GM21717 (cell line): ENCODE data around the gene PIGN.
"Not testable (repeated sequence)": the region's sequence is repeated elsewhere in the genome, so short reads cannot be mapped to it uniquely, and the experiment has no call there.

Experiments used
- ATAC-seq: cut with Tn5 transposase; IDR thresholded peaks from one replicate; pipeline ENCODE4 v1.9.1; 2021; ENCODE audit warnings: mild to moderate bottlenecking, moderate library complexity; ENCODE audit not compliant: unreplicated experiment

Gene PIGN

GRCh38 chr18:62066102-62066818 lies 120.6 kb downstream of the PIGN start:
- no peak for ATAC-seq

DNA sequence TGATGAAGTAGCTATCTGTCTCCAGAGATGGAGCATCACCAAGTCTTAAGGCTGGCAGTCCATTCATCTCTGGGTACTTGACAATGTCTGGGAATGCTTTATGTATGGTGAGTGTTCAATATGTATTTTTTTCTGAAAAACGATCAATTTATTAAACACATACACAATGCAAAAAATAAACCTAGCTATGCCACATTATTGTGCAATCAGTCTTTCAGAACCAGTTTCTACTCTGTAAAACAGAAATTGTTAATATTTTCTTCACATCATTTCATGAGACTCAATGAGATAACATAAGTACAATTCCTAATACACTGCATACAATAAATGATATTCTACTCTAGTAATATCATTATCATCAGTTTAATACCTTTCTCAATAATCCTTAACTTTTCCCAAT lies 122.5 kb downstream of the PIGN start:
- ATAC-seq: no peak

GRCh38 chr18:62061821-62062478 lies 124.9 kb downstream of the PIGN start:
- no peak for ATAC-seq

- ATAC-seq: no peak
These were observed 126.0 kb downstream of the PIGN start for GRCh38 chr18:62060820-62061219.

- ATAC-seq: no peak
These were observed 131.8 kb downstream of the PIGN start for GRCh38 chr18:62054929-62055498.

GRCh38 chr18:62048279-62048678 lies 138.6 kb downstream of the PIGN start:
- no peak for ATAC-seq

DNA sequence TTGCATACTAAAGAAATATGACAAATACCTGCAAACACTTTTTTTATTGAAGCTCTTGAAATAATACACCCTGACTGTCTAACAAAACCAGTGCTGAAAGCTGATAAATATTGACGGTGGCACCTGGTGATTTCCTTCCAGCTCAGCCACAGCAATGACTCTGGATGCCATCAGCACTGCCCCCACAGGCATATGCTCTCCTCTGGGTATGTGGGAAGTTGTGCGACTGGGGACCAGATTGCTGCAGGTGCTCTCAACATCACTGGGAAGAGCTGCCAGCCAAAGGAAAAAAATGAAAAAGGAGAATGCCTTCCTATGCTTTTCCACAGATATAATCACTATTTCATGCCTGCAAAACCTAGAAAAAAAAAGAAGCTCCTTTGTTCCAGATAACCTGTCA lies 141.5 kb downstream of the PIGN start:
- ATAC-seq: no peak

DNA sequence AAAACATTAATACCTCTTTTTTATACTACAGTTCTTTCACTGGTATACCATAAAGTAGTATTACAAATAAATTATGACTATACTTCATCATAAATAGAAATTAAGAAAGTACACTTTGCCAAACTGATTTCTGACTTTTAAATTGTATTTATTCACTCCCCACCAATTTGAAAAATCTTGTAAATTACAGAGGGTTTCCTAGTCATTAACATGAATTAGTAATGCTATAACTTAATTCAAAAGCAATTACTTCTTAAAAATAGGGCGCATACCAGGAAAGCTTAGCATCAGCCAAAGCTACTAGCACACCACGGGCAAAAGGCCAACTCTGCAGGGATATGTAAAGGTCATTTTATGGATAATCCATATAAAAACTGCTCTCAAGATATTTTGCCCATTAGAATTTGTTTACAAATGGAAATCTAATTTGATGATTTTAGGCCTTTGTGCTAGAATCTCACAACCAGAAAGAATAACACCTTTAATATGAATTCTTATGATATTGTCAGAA lies 142.3 kb downstream of the PIGN start:
- no peak for ATAC-seq

GRCh38 chr18:62037989-62038778 lies 148.7 kb downstream of the PIGN start:
- no peak for ATAC-seq

DNA sequence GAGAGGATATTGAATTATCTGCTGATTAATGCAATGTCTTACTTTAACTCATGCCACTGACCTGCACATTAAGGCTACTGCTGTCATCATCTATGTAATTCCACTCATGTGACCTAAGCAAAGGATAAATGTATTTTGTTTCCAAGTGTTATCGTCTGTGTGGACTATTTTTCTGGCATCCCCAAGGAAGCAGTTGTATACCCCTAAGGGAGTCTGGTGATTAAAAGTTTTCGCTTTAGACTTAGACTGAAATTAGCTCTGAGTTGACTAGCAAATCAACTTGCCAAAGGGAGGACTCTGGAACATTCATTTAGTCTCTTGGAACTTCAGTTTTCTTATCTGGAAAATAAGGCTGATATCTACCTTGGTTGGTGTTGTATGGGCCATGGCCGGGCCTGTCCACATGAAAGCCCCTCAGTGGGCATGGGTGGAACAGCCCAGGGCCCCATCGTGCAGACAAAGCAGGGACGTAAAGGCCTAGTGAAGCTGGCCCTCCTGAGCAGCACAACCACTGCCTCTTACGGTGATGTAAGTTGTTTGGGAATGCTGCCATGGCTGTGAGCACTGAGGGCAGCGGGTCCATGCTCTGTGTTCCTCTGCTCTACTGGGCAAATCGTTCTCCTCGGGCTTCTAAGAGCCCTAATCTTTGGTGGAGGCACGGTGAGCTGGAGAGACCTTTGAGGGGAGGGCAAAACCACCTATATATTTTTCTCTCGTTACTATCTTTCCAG lies 149.7 kb downstream of the PIGN start:
- no peak for ATAC-seq

DNA sequence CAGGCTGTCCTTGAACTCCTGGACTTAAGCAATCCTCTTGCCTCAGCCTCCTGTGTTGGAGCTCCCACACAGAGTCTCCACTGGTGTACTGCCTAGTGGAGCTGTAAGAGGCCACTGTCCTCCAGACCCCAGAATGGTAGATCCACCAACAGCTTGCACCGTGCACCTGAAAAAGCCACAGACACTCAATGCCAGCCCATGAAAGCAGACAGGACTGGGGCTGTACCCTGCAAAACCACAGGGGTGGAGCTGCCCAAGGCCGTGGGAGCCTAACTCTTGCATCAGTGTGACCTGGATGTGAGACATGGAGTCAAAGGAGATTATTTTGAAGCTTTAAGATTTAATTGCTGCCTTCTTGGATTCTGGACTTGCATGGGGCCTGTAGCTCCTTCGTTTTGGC lies 152.6 kb downstream of the PIGN start:
- not testable (repeated sequence) for ATAC-seq

- ATAC-seq: no peak
These were observed 153.1 kb downstream of the PIGN start for GRCh38 chr18:62033756-62034155.

DNA sequence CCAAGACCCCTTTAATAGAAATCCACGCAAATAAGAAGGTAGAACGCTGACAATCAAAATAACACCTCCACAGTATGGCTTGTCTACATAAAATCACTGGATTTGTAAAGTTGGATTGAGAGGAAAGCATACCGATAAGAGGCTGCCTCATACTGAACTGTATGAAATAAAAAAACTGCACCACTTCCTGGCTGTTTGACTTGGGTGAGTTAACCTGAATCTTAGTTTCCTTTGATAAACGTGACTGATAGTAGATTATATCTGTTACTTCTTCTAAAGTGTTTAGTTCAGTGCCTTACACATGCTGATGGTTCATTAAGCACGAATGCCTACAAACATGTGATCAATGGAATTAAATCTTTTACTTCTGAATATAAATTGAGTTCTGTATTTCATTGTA lies 153.6 kb downstream of the PIGN start:
- ATAC-seq: no peak

- ATAC-seq: no peak
These were observed 156.5 kb downstream of the PIGN start for GRCh38 chr18:62030091-62030985.

GRCh38 chr18:62028715-62029114 lies 158.1 kb downstream of the PIGN start:
- ATAC-seq: no peak

- ATAC-seq: no peak
These were observed 158.8 kb downstream of the PIGN start for GRCh38 chr18:62027914-62028520.

DNA sequence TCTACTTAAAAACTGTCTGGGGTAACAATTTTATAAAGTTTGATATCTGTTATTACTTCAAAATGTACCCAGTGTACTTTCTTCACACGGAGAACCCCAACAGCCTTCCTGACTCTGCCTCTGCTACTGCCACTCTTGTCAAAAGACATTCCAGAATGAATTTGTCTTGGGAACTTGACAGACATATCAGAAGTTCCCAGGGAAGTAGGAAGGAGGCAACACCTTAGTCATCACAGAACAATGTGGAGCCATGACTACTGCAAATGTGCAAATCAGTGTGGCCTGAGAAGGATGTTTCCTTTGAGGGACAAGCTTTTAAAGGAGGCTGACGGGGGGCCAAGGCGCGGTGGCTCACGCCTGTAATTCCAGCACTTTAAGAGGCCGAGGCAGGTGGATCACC lies 160.3 kb downstream of the PIGN start:
- no peak for ATAC-seq

DNA sequence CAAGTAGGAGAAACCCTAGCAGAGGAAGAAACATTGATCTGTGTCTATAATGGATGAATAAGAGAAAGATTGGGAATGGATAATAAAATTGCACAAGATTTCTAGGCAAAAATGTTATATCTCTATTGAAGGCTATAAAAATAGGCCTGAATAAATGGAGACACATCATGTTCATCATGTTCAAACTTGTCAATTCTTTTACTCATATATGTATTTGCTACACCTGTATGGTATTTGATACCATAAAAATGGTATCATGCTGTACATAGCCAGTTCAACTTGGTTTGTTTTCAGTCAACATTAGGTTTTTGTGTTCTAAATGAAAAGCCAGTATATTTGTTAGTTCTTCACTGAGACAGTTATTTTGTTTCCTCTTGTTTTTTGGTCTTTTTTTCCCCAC lies 161.9 kb downstream of the PIGN start:
- no peak for ATAC-seq

DNA sequence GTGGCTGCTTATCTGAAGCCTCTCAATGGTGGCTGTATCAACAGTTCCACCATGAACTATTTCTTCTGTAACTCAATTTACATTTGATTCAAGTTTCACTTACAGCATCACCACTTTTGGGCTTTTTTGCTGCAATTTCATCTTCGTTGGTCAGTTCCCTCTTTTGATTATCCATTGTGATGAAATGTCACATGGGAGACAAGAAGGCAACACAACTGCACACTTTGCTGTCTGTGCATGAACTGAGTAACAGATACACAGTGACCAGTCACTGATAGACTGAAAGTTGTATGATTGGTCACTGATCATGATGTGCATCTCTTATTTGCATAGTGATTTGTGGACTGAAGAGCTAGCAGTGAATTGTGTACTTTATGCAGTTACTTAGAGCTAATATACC lies 163.3 kb downstream of the PIGN start:
- ATAC-seq: no peak

DNA sequence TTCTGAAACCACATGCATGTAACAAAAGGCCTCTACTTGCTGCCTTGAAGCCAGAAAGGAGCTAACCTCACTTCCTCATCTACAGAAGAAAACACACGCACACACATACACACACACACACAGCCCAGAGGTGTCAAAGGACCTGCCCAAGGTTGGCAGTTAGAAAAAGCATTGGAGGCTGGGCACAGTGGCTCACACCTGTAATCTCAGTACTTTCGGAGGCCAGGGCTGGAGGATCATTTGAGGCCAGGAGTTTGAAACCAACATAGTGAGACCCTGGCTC lies 168.2 kb downstream of the PIGN start:
- ATAC-seq: no peak
